Measurements from ENCODE around the gene TRAF3IP3.

Gene TRAF3IP3

DNA sequence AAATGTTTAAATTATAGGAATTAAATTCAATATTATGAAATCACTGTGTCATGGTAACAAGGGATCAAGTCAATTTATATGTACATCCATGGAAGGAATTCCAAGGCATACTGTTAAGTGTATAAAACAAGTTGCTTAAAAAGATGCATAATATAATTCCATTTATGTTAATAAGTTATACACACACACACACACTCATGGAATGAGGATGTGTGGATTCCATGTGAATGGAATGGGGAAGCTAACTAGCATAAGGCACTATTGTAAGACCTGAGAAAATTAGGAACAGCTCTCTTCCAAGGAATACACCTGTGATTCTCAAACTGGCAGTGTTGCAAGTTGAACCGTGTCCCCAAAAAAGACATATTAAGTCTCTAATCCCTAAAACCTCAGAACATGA is 17.6 kb upstream of the TRAF3IP3 start:
- DNase-seq (ENCODE audit: low spot score): no peak

DNA sequence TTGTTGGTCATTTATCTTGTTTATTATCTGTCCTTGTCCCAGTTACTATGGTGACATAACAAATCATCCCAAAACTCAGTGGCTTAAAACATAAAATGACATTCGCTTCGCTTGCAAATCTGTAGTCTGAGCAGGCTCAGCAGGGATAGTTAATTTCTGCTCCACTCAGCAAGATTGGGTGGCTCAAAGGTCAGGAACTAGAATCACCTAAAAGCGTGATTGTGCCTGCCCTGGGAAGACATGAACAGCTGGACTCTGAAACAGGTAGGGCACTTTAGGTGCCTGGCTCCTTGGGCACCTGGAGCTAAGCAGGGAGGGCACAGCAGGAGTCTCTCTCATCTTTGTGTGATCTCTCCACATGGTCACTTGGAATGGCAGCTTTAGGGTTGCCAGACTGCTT is 14.7 kb upstream of the TRAF3IP3 start:
- DNase-seq (ENCODE audit: low spot score): no peak

DNA sequence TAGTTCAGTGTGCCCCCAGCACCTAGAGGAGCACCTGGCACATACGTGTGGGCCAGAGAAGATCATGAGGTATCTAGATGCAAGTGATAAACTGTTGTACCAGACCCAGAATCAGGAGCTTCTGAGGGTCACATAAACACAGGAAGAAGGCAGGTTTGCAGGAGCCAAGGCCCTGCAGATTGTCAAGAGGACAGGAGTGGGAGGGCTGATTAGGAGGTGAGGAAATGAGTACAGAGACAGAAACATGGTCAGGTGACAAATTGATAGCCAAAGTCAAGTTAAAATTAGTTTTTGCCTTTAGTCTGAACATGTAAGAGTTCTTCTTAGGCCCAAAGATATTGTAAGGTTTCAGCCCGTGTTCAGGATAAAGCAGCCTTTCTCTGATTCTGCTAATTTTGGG is 14.0 kb upstream of the TRAF3IP3 start:
- no peak for DNase-seq (ENCODE audit: low spot score)

DNA sequence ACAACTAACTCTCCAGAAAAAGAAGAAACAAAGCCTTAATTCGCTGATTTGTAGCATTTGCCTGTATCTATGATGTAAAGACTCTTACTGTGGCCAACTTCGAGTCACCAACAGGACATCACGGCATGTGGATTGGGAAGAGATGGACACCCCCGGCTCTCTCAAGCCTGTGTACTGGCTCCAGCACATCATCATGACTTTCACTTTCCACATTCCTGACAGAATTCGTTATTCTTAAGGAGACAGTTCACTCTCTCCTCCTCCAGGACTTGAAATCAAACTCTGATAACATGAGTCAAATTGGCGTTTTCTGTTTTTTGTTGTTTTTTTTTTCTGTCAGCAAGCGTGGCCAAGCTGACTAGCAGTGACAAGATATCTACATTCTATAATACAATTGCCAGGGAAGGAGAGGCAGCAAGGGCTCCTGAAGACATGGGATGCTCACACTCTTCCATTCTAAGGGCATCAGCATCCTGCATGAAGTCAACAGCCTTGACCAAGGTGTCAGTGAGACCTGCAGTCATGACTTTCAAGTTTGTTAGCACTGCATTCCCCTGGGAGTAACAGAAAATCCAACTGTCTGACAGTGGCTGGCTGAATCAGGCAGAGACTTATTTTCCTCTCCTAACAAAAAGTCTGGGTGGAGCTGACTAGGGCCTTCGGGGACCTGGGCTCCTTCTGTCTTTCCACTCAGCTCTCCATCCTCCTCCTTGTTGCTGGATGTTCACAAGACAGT is 13.3 kb upstream of the TRAF3IP3 start:
- no peak for DNase-seq (ENCODE audit: low spot score)

DNA sequence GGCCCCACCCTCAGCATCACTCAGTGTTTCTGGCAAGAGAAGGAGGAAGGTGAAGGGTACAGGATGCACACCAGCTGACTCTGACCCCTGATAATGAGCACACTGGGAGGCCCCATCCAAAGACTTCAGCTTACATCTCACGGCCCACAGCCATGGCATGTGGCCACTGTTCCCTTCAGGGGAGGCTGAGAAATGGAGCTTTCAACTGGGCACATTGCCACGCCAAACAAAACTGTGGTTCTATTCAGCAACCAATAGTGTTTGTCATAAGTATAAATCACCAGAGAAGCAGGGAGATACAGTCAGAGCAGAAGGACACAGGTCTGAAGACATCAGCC is 12.7 kb upstream of the TRAF3IP3 start:
- no peak for DNase-seq (ENCODE audit: low spot score)

DNA sequence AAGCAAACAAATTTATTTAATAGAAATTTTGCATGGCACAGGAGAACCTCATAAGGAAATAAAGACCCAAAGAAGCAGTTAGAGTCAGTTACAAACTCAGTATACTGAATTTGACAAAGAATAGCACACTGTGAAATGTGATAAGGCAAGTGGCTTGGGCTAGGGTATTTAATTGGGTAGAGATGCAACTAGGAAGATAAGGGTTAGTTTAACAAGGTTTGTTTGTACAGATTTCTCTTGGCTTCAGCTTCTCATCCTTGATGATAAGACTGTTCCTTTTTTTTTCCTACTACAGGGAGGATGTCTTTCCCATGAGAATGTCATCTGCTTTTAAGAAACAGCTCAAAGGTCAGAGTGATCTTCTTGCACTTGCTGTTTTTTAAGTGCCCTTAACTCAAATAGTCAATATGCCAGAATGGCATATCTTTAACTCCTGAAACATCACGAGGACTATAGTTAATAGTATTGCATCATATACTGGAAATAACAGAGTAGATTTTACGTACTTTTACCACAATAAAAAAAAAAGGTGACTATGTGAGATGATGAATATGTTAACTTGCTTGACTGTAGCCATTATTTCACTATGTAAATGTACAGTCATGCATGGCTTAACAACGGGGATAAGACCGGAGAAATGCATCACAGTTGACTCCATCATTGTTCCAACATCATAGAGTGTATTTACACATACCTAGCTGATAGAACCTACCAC is 9.2 kb upstream of the TRAF3IP3 start:
- DNase-seq (ENCODE audit: low spot score): no peak

DNA sequence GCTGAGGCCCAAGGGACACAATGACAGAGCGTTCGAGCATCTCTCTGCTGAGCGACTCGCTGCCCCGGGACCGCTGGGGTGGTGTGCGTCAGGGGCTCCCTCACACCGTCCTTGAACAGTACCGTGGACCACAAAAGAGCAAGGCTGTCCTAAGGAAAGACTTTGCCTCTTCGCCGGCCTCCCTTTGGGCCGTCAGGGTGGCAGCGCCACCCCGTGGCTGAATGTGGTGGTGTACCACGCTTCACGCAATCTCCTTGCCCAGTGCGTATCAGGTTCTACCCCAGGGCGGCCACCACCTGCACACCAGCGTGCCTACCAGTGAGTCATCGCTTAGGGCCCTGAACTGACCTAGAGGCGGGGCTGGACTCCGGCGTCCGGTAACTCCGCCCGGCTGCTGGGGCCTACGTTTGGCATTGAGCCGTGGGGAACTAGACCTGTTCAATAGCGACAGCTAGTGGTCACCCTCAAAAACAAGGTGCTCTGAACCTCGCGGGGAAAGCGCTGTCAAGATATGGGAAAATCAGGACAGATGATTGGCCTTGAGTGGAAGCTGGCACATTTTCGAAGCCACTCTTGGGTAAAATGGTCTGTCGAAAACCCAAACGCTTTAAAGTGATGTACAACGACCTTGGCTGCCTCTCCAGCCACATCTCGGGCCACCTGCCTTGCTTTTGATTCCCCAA is 8.1 kb upstream of the TRAF3IP3 start:
- DNase-seq (ENCODE audit: low spot score): peak; percentile 98

DNA sequence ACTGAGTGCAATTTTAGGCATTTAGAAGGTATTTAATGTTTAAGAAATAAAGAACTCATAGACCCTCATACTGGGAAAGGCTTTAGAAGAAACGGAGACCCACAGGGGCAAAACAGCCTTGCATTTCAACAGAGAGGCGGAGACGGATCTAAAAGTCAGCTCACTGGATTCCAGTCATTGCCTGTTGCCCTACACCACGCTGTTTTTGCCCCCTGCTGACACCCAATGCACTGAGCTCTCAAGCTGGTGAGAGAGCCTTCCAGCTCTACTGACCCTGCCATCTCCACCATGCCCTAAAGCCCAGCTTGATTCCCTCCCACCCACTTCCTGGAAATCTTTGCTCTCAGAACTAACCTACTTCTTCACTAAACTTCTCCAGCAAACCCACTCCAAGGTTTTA is 7.2 kb upstream of the TRAF3IP3 start:
- no peak for DNase-seq (ENCODE audit: low spot score)

DNA sequence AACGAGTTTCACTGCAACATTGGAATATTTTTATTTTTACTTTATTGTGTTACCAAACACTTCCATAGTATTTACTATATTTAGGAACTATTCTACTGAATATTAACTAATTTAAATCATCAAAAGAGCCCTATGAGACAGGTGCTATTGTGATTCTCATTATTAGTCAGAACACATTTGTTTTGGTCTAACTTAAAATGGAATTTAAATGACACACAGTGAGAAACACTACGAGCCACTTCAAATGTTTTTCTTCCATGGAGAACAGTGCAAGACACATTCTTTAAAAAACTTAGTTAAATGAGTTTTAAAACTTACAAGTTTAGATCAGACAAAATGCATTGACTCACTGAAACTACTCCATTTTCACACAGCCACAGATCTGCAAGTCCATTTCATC is 6.6 kb upstream of the TRAF3IP3 start:
- DNase-seq (ENCODE audit: low spot score): no peak

DNA sequence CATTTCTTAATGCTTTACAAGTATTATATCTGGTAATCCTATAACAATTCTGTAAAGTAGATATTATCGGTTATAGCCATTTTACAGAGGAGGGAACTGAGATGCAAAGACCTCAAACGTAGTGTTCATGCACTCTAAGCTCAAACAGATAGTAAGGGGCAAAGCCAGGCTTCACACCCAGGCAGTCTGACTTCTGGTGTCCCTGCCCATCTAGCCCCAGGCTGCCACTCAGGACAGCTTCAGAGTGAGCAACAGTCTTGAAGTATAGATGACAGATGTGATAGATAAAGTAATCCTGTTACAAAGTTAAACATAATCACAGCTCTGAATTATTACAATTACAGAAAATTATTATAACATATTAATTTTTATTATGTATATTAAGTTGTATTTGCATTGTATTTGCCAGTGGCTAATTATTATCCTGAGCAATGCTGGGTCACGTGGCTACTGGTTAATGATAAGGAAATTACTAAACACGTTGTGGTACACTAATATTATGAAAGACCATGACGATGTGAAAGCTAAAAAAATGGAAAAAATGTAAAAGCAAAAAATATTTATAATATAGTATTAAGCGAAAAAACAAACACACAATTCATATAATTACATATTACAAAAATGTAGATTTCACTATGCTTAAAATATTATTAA is 6.1 kb upstream of the TRAF3IP3 start:
- DNase-seq (ENCODE audit: low spot score): no peak

DNA sequence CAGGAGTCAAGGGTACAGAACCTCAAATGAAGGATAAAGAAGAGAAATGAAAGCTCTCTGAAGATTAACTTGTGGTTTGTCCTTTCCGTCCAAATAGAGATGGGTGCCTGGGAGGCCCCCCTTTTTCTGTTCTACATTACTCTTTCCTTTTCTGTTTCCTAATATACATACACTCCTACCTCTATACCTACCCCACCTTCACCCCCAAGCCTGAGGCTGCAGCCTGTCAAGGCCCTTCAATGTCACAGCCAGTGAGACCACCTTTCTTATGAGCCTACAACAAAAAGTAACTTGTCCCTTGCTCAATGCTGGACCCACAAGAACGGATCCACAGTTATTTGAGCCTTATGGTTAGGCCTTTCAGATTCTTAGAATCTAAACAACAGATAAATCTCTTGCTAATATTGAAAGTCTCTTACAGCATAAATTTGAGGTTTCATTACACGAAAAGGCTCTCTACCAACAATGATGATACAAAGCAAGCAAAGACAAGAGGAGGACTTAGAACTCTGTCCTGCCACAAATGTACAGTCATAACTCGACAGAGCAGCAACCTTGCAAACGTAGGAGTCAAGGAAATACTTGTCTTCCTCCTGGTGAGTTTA is 4.1 kb upstream of the TRAF3IP3 start:
- no peak for DNase-seq (ENCODE audit: low spot score)

DNA sequence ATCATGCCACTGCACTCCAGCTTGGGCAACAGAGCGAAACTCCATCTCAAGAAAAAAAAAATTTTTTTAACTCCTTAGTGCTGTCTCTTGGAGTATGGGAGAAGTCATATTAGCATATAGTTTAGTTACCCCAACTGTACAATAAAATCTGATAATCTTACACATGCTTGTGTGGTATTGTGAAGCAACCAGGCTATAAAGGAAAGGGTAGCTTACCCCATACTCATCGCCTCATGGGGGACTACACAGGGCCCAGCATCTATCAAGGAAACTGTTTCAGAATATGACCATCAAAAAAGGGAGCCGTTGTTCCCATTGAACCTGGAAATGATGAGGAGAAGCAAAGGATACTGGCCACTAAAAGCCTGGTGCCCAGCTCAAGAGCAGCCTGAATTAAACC is 3.0 kb upstream of the TRAF3IP3 start:
- no peak for DNase-seq (ENCODE audit: low spot score)

DNA sequence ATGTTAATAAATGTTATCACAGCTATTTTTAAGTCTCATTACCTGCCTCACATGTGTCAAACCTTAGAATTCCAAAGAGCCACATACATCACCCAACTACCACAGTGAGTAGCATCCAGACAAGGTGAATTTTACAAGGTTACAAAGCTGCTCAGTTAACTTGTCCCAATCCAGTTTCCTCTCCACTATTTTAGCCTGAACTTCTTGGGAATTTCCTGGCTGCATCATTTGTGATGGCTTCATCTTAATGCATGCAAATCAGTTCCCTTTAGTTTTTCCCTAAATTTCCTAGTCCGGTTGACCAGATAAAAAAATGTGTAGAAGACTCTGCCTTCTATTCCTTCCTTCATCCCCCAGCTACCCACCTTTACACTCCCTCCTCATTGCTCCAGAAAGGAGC is 597 bp upstream of the TRAF3IP3 start:
- DNase-seq (ENCODE audit: low spot score): no peak

DNA sequence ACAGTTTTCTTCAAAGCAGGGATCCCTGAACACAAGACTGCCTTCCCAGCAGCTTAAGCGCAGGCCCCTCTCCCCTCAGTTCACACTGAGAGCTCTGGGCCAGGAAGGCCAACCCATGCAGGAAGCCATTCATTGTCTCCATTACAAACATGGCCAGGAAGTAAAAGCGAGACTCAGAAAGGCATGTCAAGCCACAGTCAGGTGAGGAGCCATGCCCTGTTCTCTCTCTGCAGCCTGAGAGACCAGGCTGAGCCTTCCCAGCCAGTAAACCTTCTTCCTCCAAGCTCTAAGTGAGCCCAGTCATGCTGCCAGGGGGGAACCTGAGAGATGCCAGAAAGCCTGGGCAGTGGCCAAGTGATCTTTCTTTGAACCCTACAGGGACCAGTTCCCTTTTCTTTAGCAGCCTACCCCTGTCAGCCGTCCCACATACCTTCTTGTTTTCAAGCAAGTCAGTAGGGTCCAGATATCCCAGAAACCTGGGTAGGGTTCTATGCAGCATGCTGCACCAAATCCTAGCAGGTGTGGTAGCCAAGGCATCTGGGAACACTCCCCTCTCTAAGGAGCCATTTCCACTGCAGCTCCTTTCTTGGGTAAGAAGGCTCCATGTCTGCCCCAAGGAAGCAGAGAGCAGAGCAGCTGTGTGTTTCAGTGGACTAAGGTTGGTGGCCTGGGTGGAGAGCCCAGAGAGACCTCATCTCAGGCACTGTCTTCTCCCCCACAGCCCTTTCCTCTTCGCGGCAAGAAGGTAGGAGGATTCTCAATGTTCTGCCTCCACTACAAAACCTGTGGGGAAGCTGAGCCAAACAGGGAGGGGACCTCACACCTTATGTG is 977 bp downstream of the TRAF3IP3 start:
- no peak for DNase-seq (ENCODE audit: low spot score)

DNA sequence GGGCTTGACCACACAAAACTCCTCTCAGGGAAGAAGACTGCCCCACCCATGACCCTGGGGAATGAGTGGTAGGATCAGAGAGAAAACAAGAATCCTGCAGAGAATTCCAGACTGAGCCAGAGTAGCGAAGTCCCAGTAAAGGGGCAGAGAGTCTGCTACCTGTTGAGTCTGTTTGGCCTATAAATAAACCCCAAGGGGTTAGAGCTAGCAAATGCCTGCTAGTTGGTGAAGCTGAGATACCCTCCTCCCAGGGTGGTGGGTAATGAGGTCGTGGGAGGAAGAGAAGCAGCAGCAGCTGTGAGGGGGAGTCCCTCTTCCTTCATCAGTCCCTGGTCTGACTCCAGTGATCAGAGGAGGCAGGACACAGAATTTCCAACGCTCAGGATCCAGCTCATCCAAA is 2.5 kb downstream of the TRAF3IP3 start:
- DNase-seq (ENCODE audit: low spot score): no peak

DNA sequence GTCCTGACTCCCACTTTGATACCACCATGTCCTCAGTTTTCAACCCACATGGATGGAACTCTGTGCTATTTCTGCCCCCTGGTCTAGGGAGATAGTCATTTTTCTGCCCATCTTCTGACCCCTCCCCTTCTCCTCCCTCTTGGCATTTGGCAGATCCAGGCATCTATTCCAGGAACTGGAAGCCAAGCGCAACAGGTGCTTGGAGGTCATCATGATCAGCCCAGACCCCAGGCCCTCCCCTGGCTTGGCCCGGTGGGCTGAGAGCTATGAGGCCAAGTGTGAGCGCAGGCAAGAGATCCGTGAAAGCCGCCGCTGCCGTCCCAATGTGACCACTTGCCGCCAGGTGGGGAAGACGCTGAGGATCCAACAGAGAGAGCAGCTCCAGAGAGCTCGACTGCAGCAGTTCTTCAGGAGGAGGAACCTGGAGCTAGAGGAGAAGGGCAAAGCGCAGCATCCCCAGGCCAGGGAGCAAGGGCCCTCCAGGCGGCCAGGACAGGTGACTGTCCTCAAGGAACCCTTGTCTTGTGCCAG is 4.0 kb downstream of the TRAF3IP3 start:
- no peak for DNase-seq (ENCODE audit: low spot score)

DNA sequence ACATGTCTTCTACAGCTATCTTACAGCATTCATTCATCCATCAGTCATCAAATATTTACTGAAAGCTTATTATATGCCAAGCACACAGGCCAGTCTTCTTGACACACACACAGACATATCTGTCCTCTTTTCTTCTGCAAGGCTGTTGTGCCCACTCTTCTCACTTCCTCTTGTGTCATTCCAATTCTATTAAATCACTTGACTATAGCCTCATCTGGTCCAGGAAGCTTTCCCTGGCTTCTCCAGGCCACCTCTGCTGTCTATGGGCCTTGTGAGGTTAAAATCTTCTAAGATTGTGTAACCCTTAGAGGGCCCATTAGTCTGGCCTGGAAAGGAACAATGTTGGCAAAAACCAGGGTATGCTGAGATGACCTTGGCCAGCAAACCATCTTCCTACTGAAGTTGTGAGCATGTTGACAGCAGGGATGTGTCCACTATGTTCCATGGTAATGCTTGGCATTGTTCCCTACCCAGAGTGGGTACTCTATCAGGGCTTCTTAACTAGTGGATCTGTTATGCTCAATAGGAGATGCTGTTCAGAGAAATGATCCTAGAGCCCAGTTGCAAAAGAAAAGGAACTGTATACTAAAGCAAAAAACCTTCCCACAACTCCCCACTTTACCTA is 5.3 kb downstream of the TRAF3IP3 start:
- no peak for DNase-seq (ENCODE audit: low spot score)

DNA sequence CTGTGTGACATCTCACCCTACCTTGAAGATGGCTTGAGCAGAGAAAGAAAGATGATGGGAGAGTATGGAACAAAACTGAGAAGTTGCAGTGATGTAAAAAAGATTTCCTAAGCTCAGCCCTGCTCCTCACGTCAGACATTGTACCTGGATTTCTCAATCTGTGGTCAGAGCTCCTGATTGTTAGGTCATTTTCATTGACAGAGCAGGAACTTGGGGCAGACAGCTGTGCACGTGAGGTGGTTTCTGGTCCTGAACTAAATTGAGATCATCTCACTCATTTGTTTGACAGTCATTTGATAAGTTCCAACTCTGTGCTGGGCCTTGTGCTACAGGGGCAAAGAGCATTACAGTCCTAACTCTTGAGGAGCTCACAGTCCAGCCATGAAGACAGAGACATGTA is 10.2 kb downstream of the TRAF3IP3 start:
- no peak for DNase-seq (ENCODE audit: low spot score)

DNA sequence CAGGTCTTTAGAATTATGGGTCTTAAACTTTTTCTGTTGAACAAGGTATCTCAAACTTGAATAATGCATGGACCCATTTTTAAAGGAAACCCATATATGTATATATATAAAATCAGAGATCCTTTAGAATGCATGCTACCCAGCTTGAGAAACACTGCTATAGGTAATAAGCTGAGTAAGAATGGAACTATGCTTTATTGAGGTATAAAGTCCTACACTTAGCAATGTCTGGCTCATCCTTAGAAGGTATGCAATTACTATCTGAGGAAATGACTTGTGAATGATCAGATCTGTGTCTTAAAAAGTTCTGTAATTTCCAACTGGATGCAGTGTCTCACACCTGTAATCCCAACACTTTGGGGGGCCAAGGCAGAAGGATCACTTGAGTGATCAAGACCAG is 11.2 kb downstream of the TRAF3IP3 start:
- DNase-seq (ENCODE audit: low spot score): no peak

DNA sequence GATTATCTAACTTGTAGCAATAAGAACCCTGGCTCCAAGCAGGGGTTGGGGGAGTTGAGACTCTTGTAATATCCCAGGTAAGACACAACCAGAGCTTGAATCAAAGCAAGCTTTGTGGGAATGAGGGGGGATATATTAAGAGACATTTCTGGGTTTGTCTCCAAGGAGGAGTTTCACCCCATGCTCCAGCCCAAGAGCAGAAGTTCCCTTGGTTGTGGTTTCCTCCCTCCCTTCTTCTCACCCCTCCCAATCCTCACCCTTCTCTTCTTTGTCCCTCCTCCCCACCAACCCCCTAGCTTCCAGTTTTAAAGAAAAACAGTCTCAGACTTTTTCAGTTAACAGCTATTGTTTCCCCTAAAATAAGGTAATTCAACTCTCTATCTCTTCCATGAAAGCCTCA is 11.9 kb downstream of the TRAF3IP3 start:
- DNase-seq (ENCODE audit: low spot score): no peak

DNA sequence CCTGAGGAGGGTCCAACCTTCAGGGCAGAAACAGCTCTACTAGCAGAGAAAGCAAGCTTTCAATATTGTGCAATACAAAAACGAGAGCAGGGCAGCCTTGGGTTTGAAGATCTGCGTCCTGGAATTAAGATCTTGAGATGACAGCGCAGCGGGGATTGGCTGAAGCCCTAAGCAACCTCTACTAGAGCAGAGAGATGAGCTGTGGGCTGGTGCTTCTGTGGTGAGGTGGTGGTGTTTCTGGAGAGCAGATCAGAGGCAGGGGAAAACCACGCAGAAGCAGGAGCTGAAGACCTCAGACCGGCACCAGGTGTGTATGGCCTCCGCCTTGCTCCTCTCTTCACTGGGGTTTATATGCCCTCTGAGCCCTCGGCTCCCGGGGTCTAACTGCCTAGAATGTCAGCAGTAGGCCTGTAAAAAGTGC is 12.5 kb downstream of the TRAF3IP3 start:
- DNase-seq (ENCODE audit: low spot score): no peak
